ENCODE results near the gene AKAP6.

GRCh38 chr14:32408018-32408417, 78.9 kb downstream of the AKAP6 start:
- TF ChIP-seq, protein P1, sequence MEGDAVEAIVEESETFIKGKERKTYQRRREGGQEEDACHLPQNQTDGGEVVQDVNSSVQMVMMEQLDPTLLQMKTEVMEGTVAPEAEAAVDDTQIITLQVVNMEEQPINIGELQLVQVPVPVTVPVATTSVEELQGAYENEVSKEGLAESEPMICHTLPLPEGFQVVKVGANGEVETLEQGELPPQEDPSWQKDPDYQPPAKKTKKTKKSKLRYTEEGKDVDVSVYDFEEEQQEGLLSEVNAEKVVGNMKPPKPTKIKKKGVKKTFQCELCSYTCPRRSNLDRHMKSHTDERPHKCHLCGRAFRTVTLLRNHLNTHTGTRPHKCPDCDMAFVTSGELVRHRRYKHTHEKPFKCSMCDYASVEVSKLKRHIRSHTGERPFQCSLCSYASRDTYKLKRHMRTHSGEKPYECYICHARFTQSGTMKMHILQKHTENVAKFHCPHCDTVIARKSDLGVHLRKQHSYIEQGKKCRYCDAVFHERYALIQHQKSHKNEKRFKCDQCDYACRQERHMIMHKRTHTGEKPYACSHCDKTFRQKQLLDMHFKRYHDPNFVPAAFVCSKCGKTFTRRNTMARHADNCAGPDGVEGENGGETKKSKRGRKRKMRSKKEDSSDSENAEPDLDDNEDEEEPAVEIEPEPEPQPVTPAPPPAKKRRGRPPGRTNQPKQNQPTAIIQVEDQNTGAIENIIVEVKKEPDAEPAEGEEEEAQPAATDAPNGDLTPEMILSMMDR (IDR thresholded peaks at IDR 0.05): no peak
- TF ChIP-seq POLR2AphosphoS5 (IDR thresholded peaks at IDR 0.05): no peak
- no peak for TF ChIP-seq POLR2A (IDR thresholded peaks at IDR 0.05)
